Astrocyte of the cerebellum (primary cell): ENCODE results near the gene SPNS3.

Source experiments
- DNase-seq: peaks from one replicate; pipeline ENCODE4 v3.0.0-alpha.2; 2011; ENCODE audit warnings: low read depth
- H3K4me3 ChIP-seq: 2 replicates; pipeline ENCODE4 v1.5.1; 2011; ENCODE audit warnings: mild to moderate bottlenecking, low read depth, low read length, moderate library complexity
- CTCF ChIP-seq: IDR thresholded peaks from 2 replicates; pipeline ENCODE4 v1.5.1; 2012; ENCODE audit warnings: low read length, low read depth, moderate library complexity, mild to moderate bottlenecking; ENCODE audit errors: missing control alignments
- in situ Hi-C: cut with HindIII; loops from 2 replicates; pipeline ENCODE4 v1.10.0; 2017; ENCODE audit warnings: low sequenced_read_pairs

The SPNS3 gene

GRCh38 chr17:4395111-4395478 is 38.6 kb upstream of the SPNS3 start:
- DNase-seq, result no peak
- in situ Hi-C loops, result no loop called here
- TF ChIP-seq CTCF, result no peak
- H3K4me3 ChIP-seq, result no peak overlapping the region

GRCh38 chr17:4397840-4398239 is 35.9 kb upstream of the SPNS3 start:
- no peak for DNase-seq
- TF ChIP-seq CTCF, result no peak
- H3K4me3 ChIP-seq, result no peak overlapping the region
- in situ Hi-C loops, result no loop called here

GRCh38 chr17:4405038-4405669 is 28.6 kb upstream of the SPNS3 start:
- H3K4me3 ChIP-seq, result no peak overlapping the region
- DNase-seq, result no peak
- in situ Hi-C loops, result no loop called here
- TF ChIP-seq CTCF, result no peak

- no peak overlapping the region for H3K4me3 ChIP-seq
- in situ Hi-C loops, result no loop called here
- no peak for TF ChIP-seq CTCF
- no peak for DNase-seq
These were observed 28.0 kb upstream of the SPNS3 start for GRCh38 chr17:4405699-4406098.

GRCh38 chr17:4406386-4406785 is 27.4 kb upstream of the SPNS3 start:
- in situ Hi-C loops, result no loop called here
- no peak overlapping the region for H3K4me3 ChIP-seq
- no peak for TF ChIP-seq CTCF
- no peak for DNase-seq

- in situ Hi-C loops, result no loop called here
- no peak overlapping the region for H3K4me3 ChIP-seq
- DNase-seq, result no peak
- TF ChIP-seq CTCF, result no peak
These were observed 26.5 kb upstream of the SPNS3 start for GRCh38 chr17:4407216-4407615.
